ENCODE results near the gene LRTM1. TPM values are rescaled to one million over a fixed set of nuclear protein-coding genes. Genes with fewer than 3 reads are reported as not detected.

LRTM1 gene
- total RNA-seq, 1 experiment from 2014 or later, result not detected

DNA sequence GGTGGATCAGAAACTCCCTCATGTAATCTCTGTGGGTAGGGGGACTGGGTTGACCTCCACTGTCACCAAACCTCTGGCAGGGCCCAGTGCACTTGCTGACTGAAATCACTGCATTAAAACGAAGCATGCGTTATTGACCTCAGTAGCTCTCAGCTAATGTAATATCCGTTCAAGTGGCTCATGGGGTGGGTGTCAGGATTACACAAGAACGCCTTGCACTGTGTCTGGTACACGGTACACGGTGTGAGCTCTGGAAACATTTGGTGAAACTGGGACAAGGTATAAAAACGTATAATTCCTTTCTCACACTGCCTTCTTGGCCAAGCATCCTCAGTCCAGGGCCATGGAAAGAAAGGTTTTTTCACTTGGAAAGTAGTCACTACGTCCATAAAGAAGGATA, 11.9 kb downstream of the LRTM1 start:
- H3K4me2 ChIP-seq (ENCODE audit: insufficient read depth, insufficient read length, low read length), result no peak overlapping the region
- H2AK5ac ChIP-seq (ENCODE audit: insufficient read length, low read length), result no peak overlapping the region
- no peaks in the 10 kb centered on the region for H4K20me1 ChIP-seq (ENCODE audit: control insufficient read depth, insufficient read depth, insufficient read length)
- Mint-ChIP-seq H3K9me3 (peaks cover 4 to 9% of the 10 kb centered on the region in 2 experiments; a peak in 4 of 5 replicates), H3K27me3 (ENCODE audit: low read depth) (no peaks in the 10 kb centered on the region), H3K4me1 (no peaks in the 10 kb centered on the region), H3K4me3 (no peak overlapping the region), H3K27ac (no peak overlapping the region), H3K36me3 (ENCODE audit: insufficient read depth in 1 of 3, low read depth in 3 of 3) (peaks cover 9 to 20% (median 15%) of the 10 kb centered on the region in 3 experiments; a peak in 6 of 7 replicates)
- H2BK12ac ChIP-seq (ENCODE audit: insufficient read length, low read depth, low read length), result no peak overlapping the region
- no peak overlapping the region for H4K91ac ChIP-seq (ENCODE audit: insufficient read length, low read depth, low read length)
- H2BK20ac ChIP-seq (ENCODE audit: low read depth, low read length, poor library complexity, severe bottlenecking), result no peak overlapping the region
- H3K27me3 ChIP-seq (ENCODE audit: insufficient read depth, low read length), result no peaks in the 10 kb centered on the region
- no peak overlapping the region for H3T11ph ChIP-seq (ENCODE audit: low read length)
- H3K79me2 ChIP-seq (ENCODE audit: insufficient read depth, low read length), result no peaks in the 10 kb centered on the region
- no peaks in the 10 kb centered on the region for H3K23me2 ChIP-seq (ENCODE audit: insufficient read length, low read depth, low read length, poor library complexity, severe bottlenecking)
- no peak overlapping the region for H3K56ac ChIP-seq (ENCODE audit: insufficient read length, low read depth, low read length)
- no peak for DNase-seq
- no peak overlapping the region for H3K14ac ChIP-seq (ENCODE audit: insufficient read depth, low read length)
- no peak overlapping the region for H4K8ac ChIP-seq (replicated peaks; ENCODE audit: insufficient read length, low read depth, low read length)
- H2BK5ac ChIP-seq (ENCODE audit: insufficient read length, low read length), result no peak overlapping the region
- H3K9me3 ChIP-seq (ENCODE audit: control insufficient read depth, low read depth, low read length), result peaks cover 10% of the 10 kb centered on the region
- no peaks in the 10 kb centered on the region for H3K4me1 ChIP-seq (ENCODE audit: insufficient read depth, low read length)
- TF ChIP-seq, protein P1, sequence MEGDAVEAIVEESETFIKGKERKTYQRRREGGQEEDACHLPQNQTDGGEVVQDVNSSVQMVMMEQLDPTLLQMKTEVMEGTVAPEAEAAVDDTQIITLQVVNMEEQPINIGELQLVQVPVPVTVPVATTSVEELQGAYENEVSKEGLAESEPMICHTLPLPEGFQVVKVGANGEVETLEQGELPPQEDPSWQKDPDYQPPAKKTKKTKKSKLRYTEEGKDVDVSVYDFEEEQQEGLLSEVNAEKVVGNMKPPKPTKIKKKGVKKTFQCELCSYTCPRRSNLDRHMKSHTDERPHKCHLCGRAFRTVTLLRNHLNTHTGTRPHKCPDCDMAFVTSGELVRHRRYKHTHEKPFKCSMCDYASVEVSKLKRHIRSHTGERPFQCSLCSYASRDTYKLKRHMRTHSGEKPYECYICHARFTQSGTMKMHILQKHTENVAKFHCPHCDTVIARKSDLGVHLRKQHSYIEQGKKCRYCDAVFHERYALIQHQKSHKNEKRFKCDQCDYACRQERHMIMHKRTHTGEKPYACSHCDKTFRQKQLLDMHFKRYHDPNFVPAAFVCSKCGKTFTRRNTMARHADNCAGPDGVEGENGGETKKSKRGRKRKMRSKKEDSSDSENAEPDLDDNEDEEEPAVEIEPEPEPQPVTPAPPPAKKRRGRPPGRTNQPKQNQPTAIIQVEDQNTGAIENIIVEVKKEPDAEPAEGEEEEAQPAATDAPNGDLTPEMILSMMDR (conservative IDR thresholded peaks at IDR 0.05), result no peak
- no peaks in the 10 kb centered on the region for H3K79me1 ChIP-seq (ENCODE audit: insufficient read depth, low read depth, low read length, poor library complexity, severe bottlenecking)
- H3K18ac ChIP-seq (ENCODE audit: insufficient read length, low read depth, low read length), result no peak overlapping the region
- no peak overlapping the region for H3K4ac ChIP-seq (ENCODE audit: low read depth, low read length)
- no peak overlapping the region for H3K27ac ChIP-seq (ENCODE audit: insufficient read length, low read depth, low read length)
- H2BK15ac ChIP-seq (ENCODE audit: low read depth, low read length), result no peak overlapping the region
- H4K5ac ChIP-seq (ENCODE audit: insufficient read length, low read depth, low read length), result no peak overlapping the region
- H3K23ac ChIP-seq (ENCODE audit: insufficient read length, low read depth, low read length), result no peak overlapping the region
- no peak overlapping the region for H3K9ac ChIP-seq (ENCODE audit: extremely low read depth, insufficient read length, low read length)
- H2BK120ac ChIP-seq (ENCODE audit: low read depth, low read length, poor library complexity, severe bottlenecking), result no peak overlapping the region
- H2AFZ ChIP-seq (ENCODE audit: low read length), result no peak overlapping the region
- WGBS (ENCODE audit: extremely low coverage, insufficient read length, low lambda C conversion rate), result no CpG with 5 or more reads among the region's 8 CpGs

All from H9 (cell line).